HepG2 (cell line): ENCODE measurements around the gene AKAP1. TPM values are rescaled to one million over a fixed set of nuclear protein-coding genes. Genes with fewer than 3 reads are reported as not detected.

Experiments used
- EP300 ChIP-seq, 3 experiments: sonication (generic) in 1 of 3; formaldehyde crosslinking in 1 of 3; IDR thresholded peaks; 2 replicates each; pipeline versions ENCODE4 v1.5.1 to v1.6.1; 2011 to 2020; ENCODE audit warnings: low read depth in 2 of 3, low read length in 2 of 3, borderline replicate concordance in 1 of 3, improper control_type of control experiment in 1 of 3, mild to moderate bottlenecking in 1 of 3, missing genetic modification reagents in 1 of 3, moderate library complexity in 1 of 3
- HMG20A ChIP-seq: IDR thresholded peaks from 2 replicates; pipeline ENCODE4 v1.6.1; 2016; ENCODE audit warnings: borderline replicate concordance
- ISL2 ChIP-seq: sonication (generic); formaldehyde crosslinking; IDR thresholded peaks from 2 replicates; pipeline ENCODE4 v1.5.0; 2020; ENCODE audit warnings: missing genetic modification reagents
- LCORL ChIP-seq, 2 experiments: fragments of 450-650 bp in 1 of 2; sonication (generic) in 1 of 2; formaldehyde crosslinking in 1 of 2; IDR thresholded peaks; 2 replicates each; pipeline versions ENCODE4 v1.5.0 to v1.6.1; 2017 to 2020; ENCODE audit warnings: antibody characterized with exemption in 1 of 2, missing genetic modification reagents in 1 of 2
- MAX ChIP-seq: IDR thresholded peaks from 2 replicates; pipeline ENCODE4 v1.6.1; 2012; ENCODE audit warnings: inconsistent platforms
- NR2F6 ChIP-seq, 2 experiments: IDR thresholded peaks; 2 replicates each; pipeline ENCODE4 v1.6.1; 2016; ENCODE audit warnings: antibody characterized with exemption in 1 of 2, mild to moderate bottlenecking in 1 of 2
- RBAK ChIP-seq: sonication (generic); formaldehyde crosslinking; IDR thresholded peaks from 2 replicates; pipeline ENCODE4 v1.5.1; 2020; ENCODE audit warnings: mild to moderate bottlenecking, missing genetic modification reagents
- RERE ChIP-seq: IDR thresholded peaks from 2 replicates; pipeline ENCODE4 v1.6.1; 2016; ENCODE audit warnings: low read depth, missing genetic modification reagents, missing compliant biosample characterization
- SALL2 ChIP-seq: sonication (generic); formaldehyde crosslinking; IDR thresholded peaks from 2 replicates; pipeline ENCODE4 v1.8.1; 2023; ENCODE audit warnings: mild to moderate bottlenecking, missing genetic modification reagents, inconsistent platforms
- SIN3A ChIP-seq: IDR thresholded peaks from 2 replicates; pipeline ENCODE4 v1.6.1; 2011; ENCODE audit warnings: low read depth, mild to moderate bottlenecking, control low read depth, low read length, borderline replicate concordance
- SOX13 ChIP-seq, 3 experiments: fragments of 450-650 bp in 1 of 3; sonication (generic) in 1 of 3; formaldehyde crosslinking in 1 of 3; IDR thresholded peaks in 2 of 3; conservative IDR thresholded peaks in 1 of 3; 2 replicates each; pipeline versions ENCODE4 v1.5.0 to v1.6.1; 2016 to 2020; ENCODE audit warnings: antibody characterized with exemption in 1 of 3, mild to moderate bottlenecking in 1 of 3, missing compliant biosample characterization in 1 of 3, missing genetic modification reagents in 1 of 3, moderate library complexity in 1 of 3
- TCF7 ChIP-seq: sonication (generic); IDR thresholded peaks from 2 replicates; pipeline ENCODE4 v1.6.1; 2016; ENCODE audit warnings: antibody characterized with exemption, low read depth
- ZFY ChIP-seq: sonication (generic); formaldehyde crosslinking; IDR thresholded peaks from 2 replicates; pipeline ENCODE4 v1.4.0; 2020; ENCODE audit warnings: missing genetic modification reagents
- ZNF549 ChIP-seq: sonication (generic); formaldehyde crosslinking; IDR thresholded peaks from 2 replicates; pipeline ENCODE4 v1.5.0; 2020; ENCODE audit warnings: missing genetic modification reagents
- ZNF646 ChIP-seq: sonication (generic); formaldehyde crosslinking; IDR thresholded peaks from 2 replicates; pipeline ENCODE4 v1.9.0; 2021; ENCODE audit warnings: mild to moderate bottlenecking, missing genetic modification reagents
- ZNF720 ChIP-seq: sonication (generic); formaldehyde crosslinking; IDR thresholded peaks from 2 replicates; pipeline ENCODE4 v1.4.0; 2020; ENCODE audit warnings: missing genetic modification reagents
- polyA plus RNA-seq, 8 experiments: library from polyadenylated mRNA; depleted of rRNA in 3 of 8; stranded (reverse) in 7 of 8; unstranded in 1 of 8; fragments of >200 nt; fragmentation: Illumina TruSeq in 4 of 8; extraction: Trizol in 4 of 8; gene quantifications; 2 replicates each; pipeline versions ENCODE4 v1.2.1 to v1.2.3, GENCODE V29; 2011 to 2016; ENCODE audit warnings: low read depth in 4 of 8, missing spikeins in 1 of 8, mixed read lengths in 1 of 8; ENCODE audit not compliant: insufficient read depth in 1 of 8
- total RNA-seq, 5 experiments: library from RNA; depleted of rRNA; stranded (reverse); fragments of >200 nt; fragmentation: Illumina TruSeq; extraction: Trizol; gene quantifications; 2 replicates each; pipeline ENCODE4 v1.2.3, GENCODE V29; 2016; ENCODE audit warnings: low read depth in 1 of 5

AKAP1 gene
- total and polyA plus RNA-seq, 2 of the 13 experiments (the other 11 are each of a cell fraction or from before 2014, with no cell fraction given), result 101 to 131 TPM

- no peak for TF ChIP-seq ZNF646
- no peak for TF ChIP-seq RBAK (CRISPR knock-in tag)
- peak in 1 of 2 experiments; percentile 72; a peak in 1 of 4 replicates for TF ChIP-seq EP300 (IDR thresholded peaks at IDR 0.05; ENCODE audit: low read depth in 2 of 2, low read length in 2 of 2)
- no peak; the same call in 1 of the 2 replicates for TF ChIP-seq EP300 (CRISPR knock-in tag; IDR thresholded peaks at IDR 0.05; ENCODE audit: borderline replicate concordance)
- no peak; the same call in 1 of the 2 replicates for TF ChIP-seq RERE (CRISPR knock-in tag)
- no peak for TF ChIP-seq SALL2 (CRISPR knock-in tag)
- no peak for TF ChIP-seq ZNF720
- TF ChIP-seq MAX, result 0 out of 2 replicates have a peak, but pooled peaks have one; percentile 34
- no peak for TF ChIP-seq LCORL (IDR thresholded peaks at IDR 0.05)
- TF ChIP-seq LCORL (CRISPR knock-in tag; IDR thresholded peaks at IDR 0.05), result peak; percentile 64
- peak; percentile 62; the same call in 1 of the 2 replicates for TF ChIP-seq ISL2 (CRISPR knock-in tag)
- TF ChIP-seq SIN3A, result 0 out of 2 replicates have a peak, but pooled peaks have one; percentile 35
- no peak for TF ChIP-seq ZFY (CRISPR knock-in tag)
- peak; percentile 58; the same call in 1 of the 2 replicates for TF ChIP-seq NR2F6 (IDR thresholded peaks at IDR 0.05)
- peak; percentile 37; the same call in 1 of the 2 replicates for TF ChIP-seq NR2F6 (CRISPR knock-in tag; IDR thresholded peaks at IDR 0.05)
- peak; percentile 82; the same call in 1 of the 2 replicates for TF ChIP-seq HMG20A (CRISPR knock-in tag)
- no peak for TF ChIP-seq SOX13 (IDR thresholded peaks at IDR 0.05)
- peak in 1 of 2 experiments; percentile 91; a peak in 2 of 4 replicates for TF ChIP-seq SOX13 (CRISPR knock-in tag; conservative IDR thresholded peaks at IDR 0.05 in 1 of 2, IDR thresholded peaks at IDR 0.05 in 1 of 2)
- no peak for TF ChIP-seq ZNF549 (CRISPR knock-in tag)
- peak; percentile 57; the same call in 1 of the 2 replicates for TF ChIP-seq TCF7
Measured at GRCh38 chr17:57120814-57121213, 35.8 kb downstream of the AKAP1 start (continued).
